Measurements from ENCODE around the gene ROMO1.

GRCh38 chr20:35657271-35657670, 41.9 kb upstream of the ROMO1 start:
- TF ChIP-seq, protein P1, sequence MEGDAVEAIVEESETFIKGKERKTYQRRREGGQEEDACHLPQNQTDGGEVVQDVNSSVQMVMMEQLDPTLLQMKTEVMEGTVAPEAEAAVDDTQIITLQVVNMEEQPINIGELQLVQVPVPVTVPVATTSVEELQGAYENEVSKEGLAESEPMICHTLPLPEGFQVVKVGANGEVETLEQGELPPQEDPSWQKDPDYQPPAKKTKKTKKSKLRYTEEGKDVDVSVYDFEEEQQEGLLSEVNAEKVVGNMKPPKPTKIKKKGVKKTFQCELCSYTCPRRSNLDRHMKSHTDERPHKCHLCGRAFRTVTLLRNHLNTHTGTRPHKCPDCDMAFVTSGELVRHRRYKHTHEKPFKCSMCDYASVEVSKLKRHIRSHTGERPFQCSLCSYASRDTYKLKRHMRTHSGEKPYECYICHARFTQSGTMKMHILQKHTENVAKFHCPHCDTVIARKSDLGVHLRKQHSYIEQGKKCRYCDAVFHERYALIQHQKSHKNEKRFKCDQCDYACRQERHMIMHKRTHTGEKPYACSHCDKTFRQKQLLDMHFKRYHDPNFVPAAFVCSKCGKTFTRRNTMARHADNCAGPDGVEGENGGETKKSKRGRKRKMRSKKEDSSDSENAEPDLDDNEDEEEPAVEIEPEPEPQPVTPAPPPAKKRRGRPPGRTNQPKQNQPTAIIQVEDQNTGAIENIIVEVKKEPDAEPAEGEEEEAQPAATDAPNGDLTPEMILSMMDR (IDR thresholded peaks at IDR 0.05): no peak
- TF ChIP-seq POLR2A (IDR thresholded peaks at IDR 0.05): no peak
